Ascending aorta (tissue), 2 donors: Measurements from ENCODE around the gene ANKRD13A. TPM values are rescaled to one million over a fixed set of nuclear protein-coding genes. Genes with fewer than 3 reads are reported as not detected.

Experiments used
- DNase-seq, 2 donors: peaks; one replicate each; pipeline ENCODE4 v3.0.0-alpha.2; 2019; ENCODE audit warnings: low spot score in 2 of 2
- H3K27ac ChIP-seq, 2 donors: fragments of 200-600 bp; sonication (generic); one replicate each; pipeline ENCODE4 v1.5.1; 2016 to 2017; ENCODE audit warnings: mild to moderate bottlenecking in 1 of 2
- H3K27me3 ChIP-seq: fragments of 200-600 bp; sonication (generic); one replicate; pipeline ENCODE4 v1.5.1; 2017
- H3K36me3 ChIP-seq, 2 donors: fragments of 200-600 bp; sonication (generic); one replicate each; pipeline ENCODE4 v1.5.1; 2016
- H3K4me1 ChIP-seq, 2 donors: fragments of 200-600 bp; sonication (generic); one replicate each; pipeline ENCODE4 v1.5.1; 2016 to 2017; ENCODE audit warnings: mild to moderate bottlenecking in 1 of 2
- H3K4me3 ChIP-seq, 2 donors: fragments of 200-600 bp; sonication (generic); one replicate each; pipeline ENCODE4 v1.5.1; 2016 to 2017; ENCODE audit warnings: mild to moderate bottlenecking in 1 of 2
- H3K9me3 ChIP-seq, 2 donors: fragments of 200-600 bp; sonication (generic); one replicate each; pipeline ENCODE4 v1.5.1; 2016
- CTCF ChIP-seq, 3 experiments: fragments of 200-600 bp in 2 of 3; fragments of 450-650 bp in 1 of 3; sonication (generic) in 2 of 3; IDR thresholded peaks; one replicate each; pipeline ENCODE4 v1.5.1; 2016 to 2019; ENCODE audit warnings: antibody characterized with exemption in 3 of 3, mild to moderate bottlenecking in 1 of 3, moderate library complexity in 1 of 3
- intact Hi-C: fragments of 100-400 bp; cut with DNase I; formaldehyde crosslinking; loops from one replicate; pipeline ENCODE4 v1.15.1; 2023
- total RNA-seq: library from RNA; depleted of rRNA; stranded (reverse); fragments of >200 nt; gene quantifications from one replicate; pipeline ENCODE4 v1.1.0, GENCODE V29; 2016

The ANKRD13A gene
- total RNA-seq, 1 donor from 2014 or later: 199 TPM

- no peaks in the 10 kb centered on the region for H3K27me3 ChIP-seq
- no peak overlapping the region for H3K4me3 ChIP-seq
- H3K36me3 ChIP-seq: peaks cover 48 to 79% of the 10 kb centered on the region in 2 donors
- H3K27ac ChIP-seq: peak overlapping the region; percentile 15 to 41
- no peak for TF ChIP-seq CTCF (IDR thresholded peaks at IDR 0.05)
- DNase-seq: no peak
- no peaks in the 10 kb centered on the region for H3K9me3 ChIP-seq
- intact Hi-C loops: no loop called here
- peaks cover 0 to 2% of the 10 kb centered on the region in 2 donors for H3K4me1 ChIP-seq
These were observed 37.6 kb upstream of the ANKRD13A start for GRCh38 chr12:109961612-109962011.

GRCh38 chr12:109962398-109962797, 36.8 kb upstream of the ANKRD13A start:
- Histone ChIP-seq H3K4me1 (peaks cover 0 to 2% of the 10 kb centered on the region in 2 donors), H3K27ac (peak overlapping the region in 1 of 2 donors; percentile 1), H3K36me3 (peaks cover 53 to 81% of the 10 kb centered on the region in 2 donors), H3K4me3 (no peak overlapping the region), H3K27me3 (no peaks in the 10 kb centered on the region), H3K9me3 (no peaks in the 10 kb centered on the region)
- DNase-seq: no peak
- no peak for TF ChIP-seq CTCF (IDR thresholded peaks at IDR 0.05)
- intact Hi-C loops: no loop called here

- Histone ChIP-seq H3K4me1 (peaks cover 0 to 2% of the 10 kb centered on the region in 2 donors), H3K27me3 (no peaks in the 10 kb centered on the region), H3K36me3 (peaks cover 50 to 77% of the 10 kb centered on the region in 2 donors), H3K9me3 (no peaks in the 10 kb centered on the region), H3K27ac (peak overlapping the region in 1 of 2 donors; percentile 23), H3K4me3 (no peak overlapping the region)
- intact Hi-C loops: no loop called here
- no peak for TF ChIP-seq CTCF (IDR thresholded peaks at IDR 0.05)
- no peak for DNase-seq
These were observed 35.9 kb upstream of the ANKRD13A start for GRCh38 chr12:109963330-109963729.

GRCh38 chr12:109963743-109964429, 35.3 kb upstream of the ANKRD13A start:
- Histone ChIP-seq H3K27ac (peak overlapping the region in 1 of 2 donors; percentile 13), H3K4me1 (peaks cover 0 to 2% of the 10 kb centered on the region in 2 donors), H3K27me3 (no peaks in the 10 kb centered on the region), H3K9me3 (no peaks in the 10 kb centered on the region), H3K36me3 (peaks cover 45 to 76% of the 10 kb centered on the region in 2 donors), H3K4me3 (no peak overlapping the region)
- no peak for DNase-seq
- no peak for TF ChIP-seq CTCF (IDR thresholded peaks at IDR 0.05)
- intact Hi-C loops: no loop called here

GRCh38 chr12:109966546-109966945, 32.7 kb upstream of the ANKRD13A start:
- peaks cover 0 to 2% of the 10 kb centered on the region in 2 donors for H3K4me1 ChIP-seq
- no peaks in the 10 kb centered on the region for H3K9me3 ChIP-seq
- intact Hi-C loops: no loop called here
- H3K4me3 ChIP-seq: no peak overlapping the region
- H3K36me3 ChIP-seq: peaks cover 30 to 72% of the 10 kb centered on the region in 2 donors
- no peaks in the 10 kb centered on the region for H3K27me3 ChIP-seq
- DNase-seq: no peak
- TF ChIP-seq CTCF (IDR thresholded peaks at IDR 0.05): no peak
- no peak overlapping the region for H3K27ac ChIP-seq
